SH-SY5Y (cell line): Measurements from ENCODE around the gene GH2.
"Not testable (repeated sequence)": the region's sequence is repeated elsewhere in the genome, so short reads cannot be mapped to it uniquely, and the experiment has no call there.

ENCODE experiments used
- GATA2 ChIP-seq: IDR thresholded peaks from 2 replicates; pipeline ENCODE4 v1.6.1; 2011; ENCODE audit warnings: mild to moderate bottlenecking, low read depth, low read length
- GATA3 ChIP-seq: IDR thresholded peaks from 2 replicates; pipeline ENCODE4 v1.6.1; 2011; ENCODE audit warnings: low read depth, mild to moderate bottlenecking, low read length, moderate library complexity

Gene GH2

GRCh38 chr17:63881935-63882601 lies at the start of gene GH2:
GH2 (minus strand) TSS chr17:63881944; CDS start chr17:63881801, 143 bp downstream.
- TF ChIP-seq GATA2 (no peak), GATA3 (no peak)

DNA sequence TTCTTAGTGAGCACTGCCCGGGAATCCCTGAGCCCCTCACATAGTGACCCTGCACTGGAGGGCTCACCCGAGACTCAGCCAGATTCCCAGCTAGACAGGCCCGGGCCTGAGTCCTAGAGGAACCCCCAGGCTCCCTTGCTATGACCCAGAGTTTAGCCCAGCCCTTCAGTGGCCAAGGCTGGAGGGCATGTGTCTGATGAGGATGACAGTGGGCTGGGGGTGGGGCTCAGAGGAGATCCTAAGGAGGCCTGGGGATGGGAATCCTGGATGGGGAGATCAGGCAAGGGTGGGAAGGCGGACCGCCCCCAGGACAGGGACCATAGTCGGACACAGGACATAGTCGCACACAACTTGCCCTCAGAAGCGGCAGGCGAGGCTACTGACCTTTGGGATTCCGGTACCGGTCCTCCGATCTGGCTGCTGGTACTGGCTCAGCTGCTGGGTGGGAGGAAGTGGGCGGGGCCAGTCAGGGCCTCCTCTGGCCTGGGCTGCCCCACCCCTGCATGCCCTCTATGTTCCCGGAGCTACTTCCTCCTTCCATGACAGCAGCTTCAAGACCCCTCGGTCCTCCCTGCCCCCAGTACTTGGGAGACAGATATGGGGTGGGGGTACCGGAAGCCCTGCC lies 49.3 kb upstream of the GH2 start:
- TF ChIP-seq GATA3 = no peak
- no peak for TF ChIP-seq GATA2

DNA sequence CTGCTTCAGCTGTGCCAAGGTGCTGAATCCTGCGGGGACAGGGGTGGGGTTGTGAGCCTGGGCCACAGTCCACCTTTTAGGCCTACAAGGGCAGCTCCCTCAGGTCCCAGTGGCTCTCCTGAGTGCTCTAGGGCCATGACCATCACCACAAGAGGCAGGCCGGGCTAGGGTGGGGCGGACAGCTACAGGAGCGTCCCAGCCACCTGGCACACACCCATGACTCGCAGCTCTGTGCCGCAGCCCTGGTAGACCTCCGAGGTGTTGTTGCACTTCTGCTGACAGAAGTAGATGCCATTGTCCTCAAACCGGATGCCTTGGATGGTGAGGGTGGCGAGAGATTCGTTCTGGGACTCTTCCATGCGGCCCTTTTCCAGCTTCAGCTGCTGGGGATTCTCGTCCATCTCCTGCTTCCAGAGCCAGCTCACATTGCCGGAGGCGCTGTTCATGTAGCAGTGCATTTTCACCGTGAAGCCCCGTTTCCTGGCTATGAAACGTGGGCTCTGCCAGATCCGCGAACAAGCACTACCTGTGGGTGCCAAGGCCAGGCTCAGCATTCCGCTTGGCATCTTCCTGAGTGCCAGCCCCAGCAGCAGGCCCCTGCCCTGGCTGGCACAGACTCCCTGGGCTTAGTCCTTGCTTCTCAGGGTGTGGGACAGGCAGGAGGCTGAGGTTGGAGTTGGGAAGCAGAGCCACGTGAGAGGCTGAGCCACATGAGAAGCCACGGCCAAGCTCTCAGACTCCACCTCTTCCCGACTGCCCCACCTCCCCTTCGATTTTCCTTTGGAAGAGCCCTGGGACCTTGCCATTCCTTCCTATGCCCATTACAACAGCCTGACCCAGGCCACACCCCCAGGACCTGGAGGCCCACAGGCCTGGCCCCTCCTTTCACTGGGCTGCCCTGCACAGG lies 48.4 kb upstream of the GH2 start:
- TF ChIP-seq GATA3 (no peak), GATA2 (no peak)

DNA sequence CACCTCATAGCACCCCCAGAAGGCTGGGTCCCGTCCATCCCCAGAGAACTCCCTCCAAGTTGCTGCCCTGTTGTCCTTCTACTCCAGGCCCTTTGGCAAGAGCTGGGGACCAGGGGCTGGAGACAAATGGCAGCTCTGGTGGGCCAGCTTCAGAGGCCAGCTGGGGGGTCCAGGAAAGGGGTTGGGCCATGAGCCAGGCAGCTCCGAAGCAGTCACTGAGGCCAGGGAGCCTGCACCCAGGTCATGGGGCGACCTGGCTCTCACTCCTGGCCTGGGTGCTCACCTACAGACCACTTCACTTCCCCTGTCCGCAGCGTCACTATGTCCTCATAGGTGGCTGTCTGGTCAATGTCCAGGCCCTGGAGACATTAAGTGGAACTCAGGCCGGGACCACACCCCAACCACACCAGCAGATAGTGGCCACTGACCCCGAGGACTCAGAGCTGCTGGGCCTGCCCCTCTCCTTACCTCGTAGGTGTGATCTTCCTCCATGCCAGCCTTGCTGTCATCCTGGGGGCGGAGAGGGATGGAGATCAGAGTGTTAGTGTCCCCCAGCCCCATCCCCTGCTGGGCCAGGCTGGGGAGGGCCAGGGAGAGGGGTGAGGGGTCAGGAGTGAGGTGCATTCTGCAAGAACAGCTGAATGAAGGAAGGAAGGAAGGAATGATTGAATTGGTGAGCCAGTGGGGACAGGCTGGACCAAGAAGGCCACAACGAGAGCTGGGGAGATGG lies 47.4 kb upstream of the GH2 start:
- TF ChIP-seq GATA2 (no peak), GATA3 (no peak)

- TF ChIP-seq GATA2 = no peak
- no peak for TF ChIP-seq GATA3
These were observed 46.5 kb upstream of the GH2 start for GRCh38 chr17:63928172-63928666.

DNA sequence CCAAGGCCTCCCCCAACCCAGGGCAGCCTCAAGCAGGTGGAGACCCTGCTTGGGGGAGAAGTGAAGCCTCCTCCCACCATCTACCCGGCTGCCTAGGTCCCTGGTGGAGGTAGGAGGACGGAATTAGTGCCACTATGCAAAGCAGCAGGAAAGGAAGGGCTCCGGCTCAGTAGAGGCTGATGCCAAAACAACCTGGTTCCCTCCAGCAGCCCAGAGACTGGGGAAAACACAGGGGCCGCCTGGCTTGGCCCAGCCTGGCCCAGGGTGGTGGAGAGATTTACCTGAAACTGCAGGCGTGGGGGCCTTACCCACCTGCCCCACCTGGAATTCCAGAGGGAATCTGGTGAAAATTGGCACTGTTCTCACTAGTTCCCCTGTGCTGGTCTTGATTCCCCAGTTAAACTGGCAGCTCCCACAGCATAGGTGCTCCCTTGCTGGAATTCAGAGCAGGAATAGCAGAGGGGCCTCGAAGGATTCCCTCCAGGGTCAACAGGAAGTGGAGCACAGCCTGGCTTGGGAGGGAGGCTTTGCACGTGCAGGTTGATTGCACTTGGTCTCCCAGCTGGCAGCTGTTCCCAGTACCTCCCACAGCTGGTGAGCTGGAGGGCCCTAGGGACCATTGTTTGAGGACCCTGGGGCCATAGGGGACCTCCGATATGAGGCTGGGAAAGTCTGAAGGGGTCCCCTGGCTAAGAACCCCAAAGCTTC lies 45.9 kb upstream of the GH2 start:
- no peak for TF ChIP-seq GATA2
- TF ChIP-seq GATA3 = no peak

DNA sequence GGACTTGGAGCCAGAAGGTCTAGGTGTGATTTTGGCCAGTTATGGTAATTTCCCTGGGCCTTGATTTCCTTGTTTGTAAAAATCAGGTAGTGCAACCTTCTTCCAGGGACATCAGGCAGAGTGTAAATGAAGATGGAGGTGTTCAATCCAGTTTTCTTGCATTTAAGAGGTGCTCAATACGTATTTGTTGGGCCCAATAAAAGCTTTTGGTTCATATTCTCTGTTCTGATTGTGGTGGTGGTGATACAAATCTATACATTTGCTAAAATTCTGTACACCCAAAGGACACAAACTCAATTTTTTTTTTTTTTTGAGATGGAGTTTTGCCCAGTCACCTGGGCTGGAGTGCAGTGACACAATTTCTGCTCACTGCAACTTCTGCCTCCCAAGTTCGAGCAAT lies 44.4 kb upstream of the GH2 start:
- TF ChIP-seq GATA3 = no peak
- TF ChIP-seq GATA2 = no peak

- TF ChIP-seq GATA3 = no peak
- no peak for TF ChIP-seq GATA2
These were observed 43.9 kb upstream of the GH2 start for GRCh38 chr17:63925615-63926014.

GRCh38 chr17:63919311-63919723 lies 37.6 kb upstream of the GH2 start:
- no peak for TF ChIP-seq GATA2
- no peak for TF ChIP-seq GATA3

- not testable (repeated sequence) for TF ChIP-seq GATA3, GATA2
These were observed 37.1 kb upstream of the GH2 start, which contains the start of gene GH1 for GRCh38 chr17:63918789-63919305. GH1 (minus strand) TSS chr17:63918839; CDS start chr17:63918776, 63 bp downstream.

DNA sequence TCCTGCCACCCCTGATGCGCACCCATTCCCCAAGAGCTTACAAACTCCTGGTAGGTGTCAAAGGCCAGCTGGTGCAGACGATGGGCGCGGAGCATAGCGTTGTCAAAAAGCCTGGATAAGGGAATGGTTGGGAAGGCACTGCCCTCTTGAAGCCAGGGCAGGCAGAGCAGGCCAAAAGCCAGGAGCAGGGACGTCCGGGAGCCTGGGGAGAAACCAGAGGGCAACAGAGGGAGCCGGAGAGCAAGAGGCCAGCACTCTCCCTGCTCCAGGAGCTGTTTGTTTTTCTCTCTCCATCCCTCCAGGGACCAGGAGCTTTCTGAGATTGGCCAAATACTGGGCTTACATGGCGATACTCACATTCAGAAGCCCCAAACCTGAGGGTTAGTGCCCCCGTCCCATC lies 36.6 kb upstream of the GH2 start:
- TF ChIP-seq GATA2 (no peak), GATA3 (no peak)

DNA sequence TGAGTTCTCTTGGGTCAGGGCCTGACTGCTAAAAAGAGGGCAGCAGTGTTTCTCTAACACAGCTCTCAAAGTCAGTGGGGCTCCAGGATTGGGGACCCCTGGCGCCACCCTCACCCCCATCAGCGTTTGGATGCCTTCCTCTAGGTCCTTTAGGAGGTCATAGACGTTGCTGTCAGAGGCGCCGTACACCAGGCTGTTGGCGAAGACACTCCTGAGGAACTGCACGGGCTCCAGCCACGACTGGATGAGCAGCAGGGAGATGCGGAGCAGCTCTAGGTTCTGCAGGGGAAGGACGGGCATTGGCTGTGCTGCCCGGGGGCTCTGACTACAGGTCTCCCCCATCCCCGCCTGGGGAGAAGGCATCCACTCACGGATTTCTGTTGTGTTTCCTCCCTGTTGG lies 35.9 kb upstream of the GH2 start:
- no peak for TF ChIP-seq GATA3
- no peak for TF ChIP-seq GATA2
